ENCODE measurements around the gene OR2H1.
"Not testable (repeated sequence)": the region's sequence is repeated elsewhere in the genome, so short reads cannot be mapped to it uniquely, and the experiment has no call there.

OR2H1 gene

DNA sequence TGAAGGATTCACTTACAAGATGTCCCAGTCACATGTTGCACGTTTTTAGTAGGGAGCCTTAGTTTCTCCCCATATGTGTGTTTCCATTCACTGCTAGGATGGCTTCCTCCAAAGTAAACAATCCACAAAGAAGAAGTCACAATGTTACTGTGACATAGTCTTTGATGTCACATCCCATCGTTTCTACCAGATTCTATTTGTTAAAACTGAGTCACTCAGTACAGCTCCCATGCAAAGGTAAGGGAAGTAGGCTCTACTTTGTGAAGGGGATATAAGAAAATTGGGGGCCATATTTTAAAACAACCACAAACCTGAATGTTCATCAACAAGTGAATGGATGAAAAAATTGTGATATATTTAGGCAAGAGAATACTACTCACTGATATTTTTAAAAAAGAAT, at the start of gene OR2H1, which contains the start of gene OR11A1:
Gene OR2H1 (plus strand): TSS at position 185 of the 400 bp plus-strand sequence. CDS start 4,615 bp downstream, outside the sequence.
Gene OR11A1 (minus strand): TSS at position 101 of the 400 bp plus-strand sequence. CDS start 29,430 bp downstream, outside the sequence.
- DNase-seq (ENCODE audit: low spot score), result no peak
- no peak for FAIRE-seq

DNA sequence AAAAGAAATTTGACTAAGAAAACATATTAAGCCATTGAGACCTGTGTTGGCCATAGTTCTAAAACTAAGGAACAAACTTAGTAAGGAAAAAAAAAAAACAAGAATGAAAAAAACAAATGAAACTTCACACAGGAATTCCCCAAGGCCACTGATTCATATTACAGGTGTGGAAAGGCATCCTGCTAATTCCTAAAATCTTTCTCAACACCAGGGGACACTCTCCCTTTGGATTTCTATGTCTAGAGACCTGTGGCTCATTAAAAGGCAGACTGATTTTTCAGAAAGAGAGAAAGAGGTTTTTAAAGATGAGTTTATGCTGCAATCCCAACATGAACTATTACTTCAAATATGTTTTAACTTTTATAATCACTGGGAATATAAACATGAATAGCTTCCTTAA, 42.4 kb upstream of the OR2H1 start, which contains the start of gene OR12D1:
Gene OR12D1 (plus strand): TSS at position 341 of the 400 bp plus-strand sequence.
- DNase-seq (ENCODE audit: low spot score) (peak; percentile 5), FAIRE-seq (no peak)

DNA sequence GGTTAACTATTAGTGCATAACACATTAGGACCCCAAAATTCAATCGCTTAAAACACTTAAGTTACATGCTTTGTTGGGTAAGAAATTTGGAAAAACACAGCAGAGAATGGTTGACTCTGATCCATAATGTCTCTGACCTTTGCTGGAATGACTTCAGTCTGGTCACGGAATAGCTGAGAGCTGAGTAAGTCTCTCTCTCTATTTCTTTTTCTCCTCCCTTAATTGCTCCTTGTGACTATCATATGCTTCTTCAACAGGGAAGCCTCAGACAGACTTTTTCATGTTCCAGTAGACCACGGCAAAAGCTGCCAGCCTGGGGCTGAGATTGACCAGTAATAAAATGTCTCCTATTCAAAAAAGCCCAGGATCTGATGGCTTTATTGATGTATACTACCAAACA, 37.4 kb upstream of the OR2H1 start:
- DNase-seq (ENCODE audit: low spot score), result peak; percentile 14
- no peak for FAIRE-seq

DNA sequence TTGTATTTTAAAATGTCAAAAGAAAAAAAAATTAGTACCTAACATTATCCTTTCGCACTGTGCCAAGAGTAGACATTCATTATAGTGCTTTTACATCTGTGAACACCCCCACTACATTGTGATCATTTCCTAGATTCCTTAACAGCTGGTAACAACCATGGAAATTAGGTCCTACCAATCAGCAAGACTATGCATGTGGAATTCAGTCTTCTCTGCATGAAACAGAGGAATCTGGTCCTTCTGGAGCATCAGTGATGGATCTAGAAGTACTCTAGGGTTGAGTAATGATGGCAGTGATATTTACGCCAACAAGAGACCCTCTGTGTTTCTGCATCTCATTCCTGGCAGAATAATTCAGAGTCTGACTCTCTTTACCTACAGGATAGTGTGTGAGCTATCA, 32.8 kb upstream of the OR2H1 start:
- DNase-seq (ENCODE audit: low spot score) (no peak), FAIRE-seq (no peak)

DNA sequence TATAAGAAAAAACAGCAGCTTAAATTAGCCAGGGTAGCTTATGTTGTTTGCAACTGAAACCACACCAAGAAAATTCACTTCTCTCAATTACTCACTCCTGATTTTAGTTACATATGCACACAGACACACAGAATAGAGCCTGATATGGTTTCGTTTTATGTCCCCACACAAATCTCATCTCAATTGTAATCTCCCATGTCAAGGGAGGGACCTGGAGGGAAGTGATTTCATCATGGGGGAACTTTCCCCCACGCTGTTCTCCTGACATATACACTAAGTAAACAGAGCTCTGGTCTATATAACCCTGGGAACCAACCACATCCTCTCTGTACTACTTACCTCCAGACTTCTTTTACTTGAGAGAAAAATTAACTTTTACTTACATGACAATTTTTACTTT, 32.4 kb upstream of the OR2H1 start:
- DNase-seq (ENCODE audit: low spot score) (no peak), FAIRE-seq (no peak)

DNA sequence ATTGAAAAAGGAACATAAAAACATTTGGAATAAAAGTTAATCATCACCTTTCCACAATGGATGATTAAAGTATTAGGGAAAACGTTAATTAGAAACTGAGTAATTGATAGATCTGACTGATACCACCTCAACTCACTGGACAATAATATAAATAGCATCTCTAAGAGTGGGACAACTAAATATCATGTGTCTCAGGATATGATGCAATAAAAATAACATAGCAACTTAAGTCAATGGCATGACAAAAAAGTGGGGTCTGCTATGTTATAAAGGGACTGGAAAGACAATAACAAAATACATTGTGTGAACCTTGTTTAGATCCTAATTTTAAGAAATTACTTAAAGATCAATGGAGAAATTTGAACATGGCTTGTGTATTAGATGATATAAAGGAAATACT, 31.9 kb upstream of the OR2H1 start:
- FAIRE-seq, result no peak
- DNase-seq (ENCODE audit: low spot score), result no peak

DNA sequence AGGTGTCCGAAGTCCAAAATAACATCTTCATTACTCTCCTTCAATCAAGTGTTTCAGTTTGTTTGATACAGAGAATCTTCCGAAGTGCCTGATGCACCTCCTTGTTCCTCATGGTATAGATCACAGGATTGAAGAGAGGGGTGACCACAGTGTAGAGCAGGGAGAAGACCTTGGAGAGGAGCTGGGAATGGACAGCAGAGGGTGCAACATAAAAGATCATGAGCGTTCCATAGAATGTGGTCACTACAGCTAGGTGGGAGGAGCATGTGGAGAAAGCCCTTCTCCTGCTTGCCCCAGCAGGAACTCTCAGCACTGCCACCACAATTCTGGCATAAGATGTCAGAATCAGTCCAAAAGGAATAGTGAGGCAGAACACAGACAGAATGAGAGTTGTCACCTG, 30.3 kb upstream of the OR2H1 start:
- FAIRE-seq, result no peak
- no peak for DNase-seq (ENCODE audit: low spot score)

DNA sequence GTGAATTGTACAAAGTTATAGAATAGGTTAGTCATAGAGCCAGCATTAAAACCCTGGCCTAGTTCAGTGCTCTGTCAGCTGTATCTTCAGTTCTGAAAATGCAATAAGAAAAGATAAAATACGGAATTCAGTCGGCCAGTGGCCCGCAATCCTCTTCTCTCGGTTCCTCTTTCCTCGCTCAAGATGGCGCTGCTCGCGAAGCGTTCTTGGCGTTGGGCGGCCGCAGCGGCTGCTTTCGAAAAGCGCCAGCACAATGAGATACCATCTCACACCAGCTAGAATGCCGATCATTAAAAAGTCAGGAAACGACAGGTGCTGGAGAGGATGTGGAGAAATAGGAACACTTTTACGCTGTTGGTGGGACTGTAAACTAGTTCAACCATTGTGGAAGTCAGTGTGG, 20.2 kb upstream of the OR2H1 start:
- not testable (repeated sequence) for DNase-seq (ENCODE audit: low spot score); FAIRE-seq

DNA sequence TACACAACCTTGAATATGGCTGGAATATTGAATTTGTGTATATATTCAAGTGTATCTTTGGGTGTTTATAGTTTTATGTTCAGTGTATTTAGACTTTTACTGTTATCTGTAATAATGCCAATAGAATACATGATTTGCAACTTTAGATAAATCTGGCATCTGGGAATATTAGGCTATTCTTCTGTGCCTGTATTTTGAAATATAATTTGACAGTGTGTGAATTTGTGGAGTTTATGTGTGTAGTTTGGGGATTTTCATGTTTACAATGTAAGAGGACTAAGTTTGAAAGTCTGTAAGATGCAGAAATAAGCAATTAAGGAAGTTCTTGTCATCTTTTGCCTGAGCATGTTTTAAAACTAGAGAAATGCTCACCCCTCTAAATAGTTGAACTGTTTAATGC, 17.9 kb upstream of the OR2H1 start, which contains the start of gene OR10C1:
Gene OR10C1 (plus strand): TSS at position 301 of the 400 bp plus-strand sequence. CDS start 710 bp downstream, outside the sequence.
- DNase-seq (ENCODE audit: low spot score) (no peak), FAIRE-seq (no peak)

DNA sequence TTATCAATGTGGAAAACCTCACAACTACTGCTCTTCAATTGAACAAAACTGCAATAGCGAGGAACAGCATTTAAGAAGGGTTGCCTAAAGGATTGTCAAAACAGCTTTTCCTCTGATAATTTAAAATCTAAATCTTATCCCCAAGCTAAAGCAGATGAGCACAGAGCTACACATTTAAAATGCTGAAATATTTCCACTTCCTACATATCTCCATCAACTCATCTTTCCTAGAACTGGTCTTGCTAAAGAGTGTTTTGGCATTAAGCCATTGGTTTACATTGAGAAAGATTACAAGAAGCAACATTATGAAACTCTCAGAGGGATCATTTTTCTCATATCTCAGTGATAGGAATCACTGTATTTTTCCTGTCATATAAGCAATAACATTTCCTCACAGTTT, 14.2 kb upstream of the OR2H1 start:
- FAIRE-seq (no peak), DNase-seq (ENCODE audit: low spot score) (no peak)

DNA sequence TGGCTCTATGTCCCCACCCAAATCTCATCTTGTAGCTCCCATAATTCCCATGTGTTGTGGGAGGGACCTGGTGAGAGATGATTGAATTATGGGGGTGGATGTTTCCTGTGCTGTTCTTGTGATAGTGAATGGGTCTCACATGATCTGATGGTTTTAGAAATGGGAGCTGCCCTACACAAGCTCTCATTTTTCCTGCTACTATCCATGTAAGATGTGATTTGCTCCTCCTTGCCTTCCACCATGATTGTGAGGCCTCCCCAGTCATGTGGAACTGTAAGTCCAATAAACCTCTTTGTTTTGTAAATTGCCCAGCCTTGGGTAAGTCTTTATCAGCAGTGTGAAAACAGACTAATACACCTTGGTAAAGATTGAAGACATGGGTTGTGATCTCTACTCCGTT, 12.9 kb upstream of the OR2H1 start:
- DNase-seq (ENCODE audit: low spot score); FAIRE-seq: not testable (repeated sequence)

DNA sequence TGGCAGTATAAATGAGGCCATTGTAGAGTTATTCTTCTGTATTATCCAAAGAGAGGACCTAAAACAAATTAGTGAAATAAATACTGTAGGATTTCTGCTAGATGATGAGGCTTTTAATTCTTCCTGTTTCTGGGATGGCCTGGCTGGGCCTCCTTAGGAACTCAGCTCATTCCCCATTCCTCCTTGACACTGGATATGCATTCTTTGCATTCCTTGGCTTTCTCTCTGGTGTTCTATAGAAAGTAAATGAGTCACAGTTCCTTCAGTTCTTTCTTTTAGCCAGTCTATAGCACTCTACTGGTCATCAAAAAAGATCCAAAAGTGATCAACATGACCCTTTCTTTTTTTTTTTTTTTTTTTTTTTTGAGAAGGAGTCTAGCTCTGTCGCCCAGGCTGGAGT, 9.3 kb upstream of the OR2H1 start:
- FAIRE-seq (no peak), DNase-seq (ENCODE audit: low spot score) (peak; percentile 38)

DNA sequence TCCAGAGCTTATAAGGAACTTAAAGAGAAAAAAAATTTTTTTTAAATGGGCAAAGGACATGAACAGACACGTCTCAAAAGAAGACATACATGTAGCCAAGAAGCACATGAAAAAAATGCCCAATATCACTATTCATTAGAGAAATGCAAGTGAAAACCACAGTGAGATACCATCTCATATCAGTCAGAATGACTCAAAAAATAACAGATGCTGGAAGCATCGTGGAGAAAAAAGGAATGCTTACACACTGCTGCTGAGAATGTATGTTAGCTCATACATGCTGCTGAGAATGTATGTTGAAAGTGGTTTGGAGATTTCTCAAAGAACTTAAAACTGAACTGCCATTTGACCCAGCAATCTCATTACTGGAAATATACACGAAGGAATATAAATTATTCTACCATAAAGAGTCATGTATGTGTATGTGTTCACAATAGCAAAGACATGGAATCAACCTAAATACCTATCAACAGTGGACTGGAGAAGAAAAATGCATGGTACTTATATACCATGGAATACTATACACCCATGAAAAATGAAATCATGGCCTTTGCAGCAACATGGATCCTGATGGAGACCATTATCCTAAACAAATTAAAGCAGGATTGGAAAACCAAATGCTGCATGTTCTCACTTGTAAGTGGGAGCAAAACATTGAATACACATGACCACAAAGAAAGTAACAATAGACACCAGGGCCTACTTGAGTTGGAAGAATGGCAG, 5.3 kb upstream of the OR2H1 start:
- DNase-seq (ENCODE audit: low spot score) (peak; percentile 18), FAIRE-seq (no peak)

DNA sequence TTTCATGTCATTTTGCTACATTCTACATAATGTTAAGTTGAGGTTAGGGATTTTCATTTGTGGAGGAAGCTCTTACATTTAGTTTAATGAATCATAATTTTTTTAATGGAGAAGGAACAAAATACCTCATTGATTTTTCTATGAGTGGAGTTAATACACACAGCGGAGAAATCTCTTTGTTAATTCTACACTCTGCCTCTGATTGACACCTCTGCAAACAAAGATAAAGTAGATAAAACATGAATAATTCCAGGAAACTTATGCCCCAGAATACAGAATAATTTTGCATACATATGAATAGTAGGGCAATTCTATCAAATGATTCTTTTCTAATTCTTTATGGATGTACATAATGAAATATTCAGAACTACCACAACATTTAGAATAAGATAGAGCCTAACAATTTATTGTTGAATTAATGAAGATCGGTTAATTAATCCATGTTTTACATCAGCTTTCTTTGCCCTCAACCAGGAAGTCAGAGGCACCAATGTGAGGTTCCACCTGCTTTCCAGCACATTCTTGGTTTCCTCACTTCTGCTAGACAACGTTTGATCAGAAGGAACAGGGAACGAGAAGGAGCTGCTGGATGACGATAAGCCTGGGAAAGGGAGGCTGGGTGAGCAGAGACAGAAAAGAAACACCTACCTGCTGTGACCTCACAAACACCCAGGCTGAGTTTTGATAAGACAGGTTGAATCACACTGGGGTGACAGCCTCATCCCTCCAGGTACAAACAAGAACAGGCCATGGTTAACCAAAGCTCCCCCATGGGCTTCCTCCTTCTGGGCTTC, 4.3 kb downstream of the OR2H1 start:
- DNase-seq (ENCODE audit: low spot score) (no peak), FAIRE-seq (no peak)

DNA sequence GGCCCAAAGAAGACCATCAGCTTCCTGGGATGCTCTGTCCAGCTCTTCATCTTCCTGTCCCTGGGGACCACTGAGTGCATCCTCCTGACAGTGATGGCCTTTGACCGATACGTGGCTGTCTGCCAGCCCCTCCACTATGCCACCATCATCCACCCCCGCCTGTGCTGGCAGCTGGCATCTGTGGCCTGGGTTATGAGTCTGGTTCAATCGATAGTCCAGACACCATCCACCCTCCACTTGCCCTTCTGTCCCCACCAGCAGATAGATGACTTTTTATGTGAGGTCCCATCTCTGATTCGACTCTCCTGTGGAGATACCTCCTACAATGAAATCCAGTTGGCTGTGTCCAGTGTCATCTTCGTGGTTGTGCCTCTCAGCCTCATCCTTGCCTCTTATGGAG, 5.1 kb downstream of the OR2H1 start:
- FAIRE-seq (no peak), DNase-seq (ENCODE audit: low spot score) (no peak)

DNA sequence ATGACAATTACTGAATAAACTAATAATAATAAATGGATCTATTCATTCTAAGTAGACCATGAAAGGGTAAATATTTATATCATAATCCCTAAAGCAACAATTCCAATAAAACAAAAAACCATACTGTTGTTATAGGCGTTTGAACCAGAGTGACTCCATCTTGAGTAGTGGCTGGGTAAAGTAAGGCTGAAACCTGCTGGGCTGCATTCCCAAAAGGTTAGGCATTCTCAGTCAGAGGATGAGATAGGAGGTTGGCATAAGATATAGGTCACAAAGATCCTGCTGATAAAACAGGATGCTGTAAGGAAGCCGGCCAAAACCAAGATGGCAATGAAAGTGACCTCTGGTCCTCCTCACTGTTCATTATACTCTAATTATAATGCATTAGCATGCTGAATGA, 8.3 kb downstream of the OR2H1 start:
- DNase-seq (ENCODE audit: low spot score) (no peak), FAIRE-seq (no peak)

DNA sequence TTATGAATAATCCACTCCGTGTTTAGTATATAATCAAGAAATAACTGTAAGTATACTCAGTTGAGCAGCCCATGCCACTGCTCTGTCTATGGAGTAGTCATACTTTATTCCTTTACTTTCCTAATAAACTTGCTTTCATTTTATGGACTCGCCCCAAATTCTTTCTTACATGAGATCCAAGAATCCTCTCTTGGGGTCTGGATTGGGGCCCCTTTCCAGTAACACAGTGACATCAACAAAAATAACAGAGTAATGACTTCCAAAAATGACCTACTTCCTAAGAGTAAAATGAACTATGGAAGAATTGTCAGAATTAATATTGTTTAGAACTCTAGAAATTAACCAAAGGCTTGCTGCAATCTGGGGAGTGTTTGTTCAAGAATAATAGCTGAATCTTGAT, 8.8 kb downstream of the OR2H1 start:
- DNase-seq (ENCODE audit: low spot score) (no peak), FAIRE-seq (no peak)

DNA sequence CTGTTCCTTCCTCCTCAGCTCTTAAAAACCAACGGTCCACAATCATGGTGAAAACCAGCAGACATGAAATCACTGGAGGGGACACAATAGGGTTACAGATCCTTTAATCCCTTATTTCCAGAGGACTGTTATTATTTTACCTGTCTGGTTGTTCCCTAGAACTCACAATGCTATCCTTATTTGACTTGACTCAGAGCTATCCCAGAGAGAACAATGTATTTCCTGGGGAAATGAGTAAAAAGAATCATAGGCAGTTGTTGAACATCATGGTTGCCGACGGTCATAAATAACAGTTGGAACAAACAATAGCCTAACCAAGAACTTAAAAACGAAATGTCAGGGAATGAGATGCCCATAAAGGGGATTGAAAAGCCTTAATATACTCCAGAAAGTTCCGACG, 9.3 kb downstream of the OR2H1 start:
- FAIRE-seq, result no peak
- no peak for DNase-seq (ENCODE audit: low spot score)

DNA sequence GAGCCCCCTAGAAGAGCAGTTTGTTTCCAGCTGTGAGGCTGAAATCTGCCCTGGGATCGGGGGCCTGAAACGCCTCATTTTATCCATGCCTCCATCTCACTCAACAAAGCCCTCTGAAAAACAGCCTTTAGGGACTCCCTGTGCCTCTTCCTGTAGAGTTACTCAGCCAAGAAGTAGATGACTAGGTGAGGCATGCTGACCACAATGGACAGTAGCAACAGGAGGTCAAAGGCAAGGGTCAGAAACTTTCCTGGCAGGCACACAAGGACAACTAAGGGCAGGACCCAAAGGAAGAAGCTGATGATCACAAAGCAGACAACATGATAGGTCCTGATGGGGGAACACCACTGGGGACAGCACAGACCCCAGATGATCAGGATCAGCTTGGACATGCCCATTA, 18.0 kb downstream of the OR2H1 start:
- FAIRE-seq (no peak), DNase-seq (ENCODE audit: low spot score) (peak; percentile 11)

DNA sequence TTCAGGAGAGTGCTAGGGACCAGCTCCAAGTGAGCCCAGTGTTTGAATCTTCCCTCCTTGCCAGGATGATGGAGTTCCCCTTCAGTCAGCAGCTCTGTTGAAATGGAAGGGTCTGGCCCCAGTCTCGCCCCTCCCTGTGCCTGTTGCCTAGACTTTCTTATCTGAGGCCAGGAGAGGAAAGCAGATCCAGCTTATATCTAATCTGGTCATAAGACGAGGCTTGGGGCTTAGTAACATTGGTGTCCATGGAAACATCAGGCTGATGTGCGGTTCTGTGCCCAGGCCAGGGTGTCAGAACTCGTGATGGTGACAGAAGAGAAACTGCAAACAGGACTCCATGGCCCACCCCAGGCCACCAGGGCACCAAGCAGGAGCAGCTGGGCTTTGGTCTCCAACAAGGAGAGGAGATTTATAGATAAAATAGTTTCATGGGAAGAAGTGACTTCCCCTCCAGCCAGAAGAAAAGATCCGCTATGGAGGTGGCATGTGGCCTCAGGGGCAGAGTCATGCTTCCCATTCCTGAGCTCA, 21.0 kb downstream of the OR2H1 start:
- FAIRE-seq (no peak), DNase-seq (ENCODE audit: low spot score) (no peak)

DNA sequence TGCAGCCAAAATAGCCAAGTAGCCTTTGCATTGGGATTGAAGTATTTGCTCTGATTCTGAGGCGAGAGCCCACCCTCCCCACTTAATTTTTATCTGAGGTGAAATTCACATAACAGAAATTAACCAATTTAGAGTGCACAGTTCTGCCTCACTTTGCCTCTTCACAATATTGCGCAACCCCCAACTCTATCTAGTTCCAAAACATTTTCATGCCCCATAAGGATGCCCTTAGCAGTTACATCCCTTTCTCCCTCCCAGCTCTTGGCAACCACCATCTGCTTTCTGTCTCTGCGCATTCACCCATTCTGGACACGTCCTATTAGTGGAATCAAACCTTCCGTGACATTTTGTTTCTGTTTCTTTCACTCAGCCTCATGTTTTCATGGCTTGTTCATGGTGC, 21.8 kb downstream of the OR2H1 start:
- no peak for DNase-seq (ENCODE audit: low spot score)
- no peak for FAIRE-seq

DNA sequence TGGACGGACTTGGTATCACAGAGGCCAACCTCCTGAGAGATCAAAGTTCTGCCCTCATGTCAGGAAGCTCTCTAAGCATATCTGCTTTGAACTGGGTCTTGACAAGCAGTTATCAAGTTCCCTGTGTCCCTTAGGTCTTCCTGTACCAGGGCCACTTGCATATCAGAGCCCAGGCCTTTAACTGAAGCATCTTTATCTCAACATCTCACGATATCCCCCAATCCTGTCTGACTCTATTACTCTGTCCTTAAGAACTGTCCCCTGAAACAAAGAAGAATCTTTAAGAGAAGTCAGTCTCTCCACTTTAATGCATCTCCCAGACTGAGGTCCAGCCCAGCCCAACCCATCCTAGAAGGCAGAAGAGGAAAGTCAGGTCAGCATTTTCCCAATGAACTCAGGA, 22.6 kb downstream of the OR2H1 start:
- DNase-seq (ENCODE audit: low spot score), result no peak
- no peak for FAIRE-seq

Measured in RCC 7860 (cell line).